IMR-90 (cell line): ENCODE results near the gene MAPRE3. TPM values are rescaled to one million over a fixed set of nuclear protein-coding genes. Genes with fewer than 3 reads are reported as not detected.

Experiments
- ATAC-seq: fragments of 200-7000 bp; cut with Tn5 transposase; 2 replicates; pipeline ENCODE4 v1.9.1; 2020; ENCODE audit warnings: low read depth, mild to moderate bottlenecking, moderate library complexity
- BruUV-seq: library from RNA; stranded (reverse); fragments of 400-500 nt; replicated peaks from 2 replicates; lab custom pipeline; 2021; lab: Mats Ljungman, UMichigan
- CTCF ChIA-PET: fragments of 300-600 bp; formaldehyde crosslinking; extraction: SDS; loops from one replicate; lab custom pipeline; 2021; ENCODE audit warnings: antibody characterized with exemption; lab: Yijun Ruan, JAX
- POLR2A ChIA-PET: fragments of 300-600 bp; sonication (Branson Sonifier 250); formaldehyde crosslinking; loops from one replicate; lab custom pipeline; 2022; ENCODE audit warnings: antibody characterized with exemption; ENCODE audit not compliant: unreplicated experiment; lab: Charles Lee
- DNase-seq: peaks from one replicate; pipeline ENCODE4 v3.0.0; 2013
- H2AFZ ChIP-seq: replicated peaks from 2 replicates; pipeline ENCODE3; 2013; ENCODE audit warnings: low read length, mild to moderate bottlenecking; ENCODE audit not compliant: poor library complexity
- H2AK5ac ChIP-seq: 2 replicates; pipeline ENCODE4 v1.6.1; 2013; ENCODE audit warnings: low read depth, low read length, inconsistent platforms
- H2AK9ac ChIP-seq: replicated peaks from 2 replicates; pipeline ENCODE3; 2013; ENCODE audit warnings: mild to moderate bottlenecking, low read depth, low read length, moderate library complexity; ENCODE audit not compliant: poor library complexity
- H2BK120ac ChIP-seq: 2 replicates; pipeline ENCODE4 v1.6.1; 2013; ENCODE audit warnings: low read depth, low read length, inconsistent platforms
- H2BK15ac ChIP-seq: 3 replicates; pipeline ENCODE4 v1.6.1; 2013; ENCODE audit warnings: low read depth, low read length, inconsistent platforms
- H2BK20ac ChIP-seq: 2 replicates; pipeline ENCODE4 v1.6.1; 2013; ENCODE audit warnings: low read depth, mild to moderate bottlenecking, inconsistent platforms, low read length, moderate library complexity
- H2BK5ac ChIP-seq: 2 replicates; pipeline ENCODE4 v1.6.1; 2013; ENCODE audit warnings: mild to moderate bottlenecking, low read depth, low read length, inconsistent platforms; ENCODE audit not compliant: poor library complexity, severe bottlenecking
- H3K14ac ChIP-seq: replicated peaks from 2 replicates; pipeline ENCODE4 v1.6.1; 2013; ENCODE audit warnings: low read depth, low read length, inconsistent platforms
- H3K18ac ChIP-seq: 2 replicates; pipeline ENCODE4 v1.6.1; 2013; ENCODE audit warnings: low read depth, low read length, control low read depth
- H3K23ac ChIP-seq: 2 replicates; pipeline ENCODE4 v1.6.1; 2013; ENCODE audit warnings: low read depth, low read length, inconsistent platforms
- H3K27ac ChIP-seq: 2 replicates; pipeline ENCODE4 v1.5.1; 2013; ENCODE audit warnings: mild to moderate bottlenecking, control low read depth, low read length; ENCODE audit not compliant: insufficient read depth
- H3K27me3 ChIP-seq: 2 replicates; pipeline ENCODE4 v1.6.1; 2013; ENCODE audit warnings: low read length; ENCODE audit not compliant: control insufficient read depth, insufficient read depth
- H3K36me3 ChIP-seq: 2 replicates; pipeline ENCODE4 v1.6.1; 2013; ENCODE audit warnings: low read length, mixed read lengths; ENCODE audit not compliant: control insufficient read depth, insufficient read depth
- H3K4ac ChIP-seq: 2 replicates; pipeline ENCODE4 v1.6.1; 2013; ENCODE audit warnings: low read depth, low read length, inconsistent platforms
- H3K4me1 ChIP-seq: 2 replicates; pipeline ENCODE4 v1.6.1; 2013; ENCODE audit warnings: low read length, mixed read lengths; ENCODE audit not compliant: control insufficient read depth, insufficient read depth
- H3K4me2 ChIP-seq: 2 replicates; pipeline ENCODE4 v1.6.1; 2013; ENCODE audit warnings: low read depth, mild to moderate bottlenecking, control low read depth, low read length, moderate library complexity
- H3K4me3 ChIP-seq: 2 replicates; pipeline ENCODE4 v1.5.1; 2013; ENCODE audit warnings: low read depth, mild to moderate bottlenecking, control low read depth, low read length, moderate library complexity; ENCODE audit not compliant: insufficient read depth
- H3K56ac ChIP-seq: 2 replicates; pipeline ENCODE4 v1.6.1; 2013; ENCODE audit warnings: low read length, inconsistent platforms; ENCODE audit not compliant: insufficient read depth; ENCODE audit errors: extremely low read depth
- H3K79me1 ChIP-seq, 2 experiments: 2 replicates each; pipeline ENCODE4 v1.6.1; 2013; ENCODE audit warnings: low read length in 2 of 2, inconsistent platforms in 1 of 2, low read depth in 1 of 2
- H3K9ac ChIP-seq: 2 replicates; pipeline ENCODE4 v1.6.1; 2013; ENCODE audit warnings: low read depth, low read length, control low read depth
- H3K9me1 ChIP-seq: 2 replicates; pipeline ENCODE4 v1.6.1; 2013; ENCODE audit warnings: low read length, inconsistent platforms; ENCODE audit not compliant: insufficient read depth
- H3K9me3 ChIP-seq: 2 replicates; pipeline ENCODE4 v1.6.1; 2013; ENCODE audit warnings: low read length; ENCODE audit not compliant: control insufficient read depth, insufficient read depth
- H4K20me1 ChIP-seq: 2 replicates; pipeline ENCODE4 v1.6.1; 2013; ENCODE audit warnings: low read length, inconsistent platforms; ENCODE audit not compliant: insufficient read depth
- H4K5ac ChIP-seq: 2 replicates; pipeline ENCODE4 v1.6.1; 2013; ENCODE audit warnings: mild to moderate bottlenecking, low read depth, low read length, control low read depth
- H4K8ac ChIP-seq, 2 experiments: 2 replicates each; pipeline ENCODE4 v1.6.1; 2013; ENCODE audit warnings: low read depth in 2 of 2, low read length in 2 of 2, control low read depth in 1 of 2, inconsistent platforms in 1 of 2
- H4K91ac ChIP-seq: 2 replicates; pipeline ENCODE4 v1.6.1; 2013; ENCODE audit warnings: low read depth, low read length, inconsistent platforms; ENCODE audit not compliant: insufficient read depth
- BHLHE40 ChIP-seq: fragments of 150-350 bp; IDR thresholded peaks from 2 replicates; pipeline ENCODE4 v1.6.1; 2016; ENCODE audit warnings: mild to moderate bottlenecking, low read depth, low read length
- CEBPB ChIP-seq: IDR thresholded peaks from 2 replicates; pipeline ENCODE4 v1.6.1; 2012; ENCODE audit warnings: low read depth, low read length, improper control_type of control experiment
- CHD1 ChIP-seq: IDR thresholded peaks from 2 replicates; pipeline ENCODE4 v1.6.1; 2012; ENCODE audit warnings: low read depth, low read length, improper control_type of control experiment
- CTCF ChIP-seq: conservative IDR thresholded peaks from 2 replicates; pipeline ENCODE4 v1.5.1; 2012; ENCODE audit warnings: mild to moderate bottlenecking, low read depth, low read length, improper control_type of control experiment
- ELK1 ChIP-seq: fragments of 150-350 bp; IDR thresholded peaks from 2 replicates; pipeline ENCODE4 v1.6.1; 2016; ENCODE audit warnings: low read depth, mild to moderate bottlenecking, low read length, moderate library complexity, borderline replicate concordance
- FOS ChIP-seq: fragments of 150-350 bp; IDR thresholded peaks from 2 replicates; pipeline ENCODE4 v1.6.1; 2016; ENCODE audit warnings: low read depth, low read length
- MAFK ChIP-seq: IDR thresholded peaks from 2 replicates; pipeline ENCODE4 v1.6.1; 2012; ENCODE audit warnings: low read depth, low read length, improper control_type of control experiment
- MXI1 ChIP-seq: IDR thresholded peaks from 2 replicates; pipeline ENCODE4 v1.6.1; 2012; ENCODE audit warnings: low read depth, mild to moderate bottlenecking, low read length, moderate library complexity, borderline replicate concordance
- NFE2L2 ChIP-seq: fragments of 150-350 bp; IDR thresholded peaks from 2 replicates; pipeline ENCODE4 v1.6.1; 2016; ENCODE audit warnings: low read depth, mild to moderate bottlenecking, low read length
- POLR2A ChIP-seq: IDR thresholded peaks from 2 replicates; pipeline ENCODE4 v1.6.1; 2012; ENCODE audit warnings: mild to moderate bottlenecking, low read depth, low read length
- RAD21 ChIP-seq: IDR thresholded peaks from 2 replicates; pipeline ENCODE4 v1.6.1; 2012; ENCODE audit warnings: low read length, improper control_type of control experiment
- RCOR1 ChIP-seq: IDR thresholded peaks from 2 replicates; pipeline ENCODE4 v1.6.1; 2012; ENCODE audit warnings: mild to moderate bottlenecking, low read length, improper control_type of control experiment; ENCODE audit not compliant: insufficient replicate concordance
- SMC3 ChIP-seq: fragments of 150-350 bp; IDR thresholded peaks from 2 replicates; pipeline ENCODE4 v1.6.1; 2016; ENCODE audit warnings: low read depth, mild to moderate bottlenecking, antibody characterized with exemption, low read length, moderate library complexity
- USF2 ChIP-seq: fragments of 150-350 bp; IDR thresholded peaks from 2 replicates; pipeline ENCODE4 v1.6.1; 2017; ENCODE audit warnings: mild to moderate bottlenecking, antibody characterized with exemption, low read length, low read depth
- whole genome bisulfite sequencing, 2 experiments: methylation state at CpG; one replicate each; pipeline versions ENCODE4 v1.1.5 to v1.1.7; 2013; ENCODE audit warnings: missing lambda C conversion rate in 2 of 2; ENCODE audit not compliant: insufficient read length in 1 of 2; ENCODE audit errors: extremely low coverage in 2 of 2; 5-methylcytosine and 5-hydroxymethylcytosine counted together
- dilution Hi-C: fragments of 300-500 bp; cut with HindIII; formaldehyde crosslinking; loops from one replicate; pipeline ENCODE4 v1.14.3; 2018; ENCODE audit warnings: low sequenced_read_pairs; ENCODE audit not compliant: unreplicated experiment
- in situ Hi-C: fragments of 300-500 bp; cut with MboI; formaldehyde crosslinking; loops from 3 replicates; pipeline ENCODE4 v1.14.3; 2019; ENCODE audit warnings: low sequenced_read_pairs, inconsistent platforms, mixed read lengths
- intact Hi-C: fragments of 100-400 bp; cut with micrococcal nuclease; formaldehyde crosslinking; loops from 2 replicates; pipeline ENCODE4 v1.10.0; 2022
- polyA plus RNA-seq, 3 experiments: library from polyadenylated mRNA; depleted of rRNA; stranded (reverse); fragments of >200 nt; gene quantifications; 2 replicates each; pipeline ENCODE4 v1.2.3, GENCODE V29; 2012; ENCODE audit warnings: low replicate concordance in 1 of 3
- total RNA-seq: library from RNA; depleted of rRNA; stranded (reverse); fragments of >200 nt; gene quantifications from 2 replicates; pipeline ENCODE4 v1.2.3, GENCODE V29; 2012

The MAPRE3 gene
- total and polyA plus RNA-seq, 2 of the 4 experiments (the other 2 are of a cell fraction): 1.8 to 20.3 TPM

GRCh38 chr2:26969077-26969844, 1.2 kb upstream of the MAPRE3 start:
- DNase-seq (peak; percentile 81), ATAC-seq (no peak)
- H3K4ac ChIP-seq: no peak overlapping the region
- H3K27me3 ChIP-seq: no peaks in the 10 kb centered on the region
- no peak overlapping the region for H4K91ac ChIP-seq
- intact Hi-C loops: no loop called here
- no peaks in the 10 kb centered on the region; the same call in 1 of the 2 replicates for H4K20me1 ChIP-seq
- H3K23ac ChIP-seq: 0 out of 2 replicates have a peak overlapping the region, but pooled peaks have one; percentile 31
- 76% methylated on average over 5 of the region's 10 CpGs; no CpG with 5 or more reads in 1 of the 2 experiments for WGBS, 2 experiments
- POLR2A ChIA-PET: no interaction called here
- H2BK15ac ChIP-seq: no peak overlapping the region
- no peak overlapping the region for H2BK5ac ChIP-seq
- H3K36me3 ChIP-seq: no peaks in the 10 kb centered on the region
- no peak overlapping the region for H3K9ac ChIP-seq
- H2AK9ac ChIP-seq: no peak overlapping the region
- in situ Hi-C loops: no loop called here
- H2AK5ac ChIP-seq: no peak overlapping the region
- no peak overlapping the region for H3K4me3 ChIP-seq
- no peak overlapping the region for H3K18ac ChIP-seq
- H3K9me1 ChIP-seq: peaks cover 4% of the 10 kb centered on the region; the same call in 1 of the 2 replicates
- no peak overlapping the region for H2AFZ ChIP-seq
- H3K4me1 ChIP-seq: 0 out of 2 replicates have a peak, but pooled peaks cover 3% of the 10 kb centered on the region
- H4K5ac ChIP-seq: no peak overlapping the region
- H2BK20ac ChIP-seq: no peak overlapping the region
- no peak overlapping the region for H4K8ac ChIP-seq
- no peaks in the 10 kb centered on the region for H3K9me3 ChIP-seq
- H3K14ac ChIP-seq: no peak overlapping the region
- CTCF ChIA-PET: interaction anchor here (1.1 kb wide), 1 partner anchor 47 kb away, joined by 3 read pairs; no protein-coding TSS in a partner anchor
- peaks cover 0 to 6% of the 10 kb centered on the region in 2 experiments; a peak in 1 of 4 replicates for H3K79me1 ChIP-seq
- no peak overlapping the region for H3K56ac ChIP-seq
- BruUV-seq: no TSS peak
- peak overlapping the region; percentile 14; the same call in 1 of the 2 replicates for H3K4me2 ChIP-seq
- dilution Hi-C loops: no loop called here
- H3K27ac ChIP-seq: no peak overlapping the region
- no peak overlapping the region for H2BK120ac ChIP-seq
- TF ChIP-seq MXI1 (no peak), CHD1 (no peak), BHLHE40 (peak; percentile 46; the same call in 1 of the 2 replicates), FOS (peak; percentile 63; the same call in 1 of the 2 replicates), CEBPB (peak; percentile 34; the same call in 1 of the 2 replicates), SMC3 (no peak), NFE2L2 (0 out of 2 replicates have a peak, but pooled peaks have one; percentile 28), CTCF (no peak), USF2 (peak; percentile 71), RCOR1 (no peak), MAFK (no peak; the same call in 1 of the 2 replicates), ELK1 (no peak), RAD21 (no peak), POLR2A (no peak; the same call in 1 of the 2 replicates)
